Ramos (cell line): Measurements from ENCODE around the gene MCAM.

Source experiments
- in situ Hi-C: fragments of 300-500 bp; cut with MboI; formaldehyde crosslinking; loops from one replicate; pipeline ENCODE4 v1.14.3; 2022; ENCODE audit warnings: low sequenced_read_pairs; ENCODE audit not compliant: unreplicated experiment

Gene MCAM

DNA sequence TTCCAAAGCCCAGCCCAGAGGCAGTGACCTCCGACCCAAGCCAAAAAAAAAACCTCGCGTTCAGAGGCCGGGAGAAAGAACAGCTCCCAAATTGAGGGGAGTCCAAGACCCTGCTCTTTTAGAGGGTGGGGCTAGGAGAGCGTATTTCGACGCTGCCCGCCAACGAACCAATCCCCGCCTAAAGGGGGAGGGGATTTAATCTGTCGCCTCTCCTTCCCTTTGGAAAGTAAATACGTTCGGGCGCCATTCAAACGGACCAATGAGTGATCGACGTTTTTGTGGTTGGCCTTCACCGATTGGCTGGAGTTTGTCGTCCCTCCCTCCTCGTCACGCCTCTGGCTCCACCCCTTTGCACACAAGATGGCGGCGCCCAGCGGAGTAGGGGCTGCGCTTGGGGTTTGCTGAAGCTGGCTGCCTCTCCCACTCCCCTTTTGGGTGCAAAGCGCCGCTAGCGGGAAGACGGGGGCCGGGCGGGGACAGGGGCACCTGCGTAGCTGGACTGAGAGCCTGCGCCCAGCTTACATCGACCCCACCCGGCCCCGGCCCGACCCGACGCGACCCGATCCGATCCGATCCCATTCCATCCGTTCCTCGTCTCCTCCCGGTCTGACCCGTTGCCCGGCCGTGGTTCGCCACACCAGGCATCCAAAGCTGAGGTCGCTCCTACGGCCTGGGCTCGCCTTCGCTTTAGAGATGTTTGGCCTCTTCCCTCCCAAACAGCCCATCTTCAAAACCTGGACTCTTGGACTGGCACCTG is 17.4 kb upstream of the MCAM start, which contains the start of gene RNF26:
Gene RNF26 (plus strand): TSS at position 354 of the 757 bp plus-strand sequence. CDS start 596 bp downstream, outside the sequence.
- in situ Hi-C loops = no loop called here

GRCh38 chr11:119332111-119332765 is 15.3 kb upstream of the MCAM start:
- in situ Hi-C loops = no loop called here

GRCh38 chr11:119330237-119330636 is 13.3 kb upstream of the MCAM start:
- in situ Hi-C loops = no loop called here

DNA sequence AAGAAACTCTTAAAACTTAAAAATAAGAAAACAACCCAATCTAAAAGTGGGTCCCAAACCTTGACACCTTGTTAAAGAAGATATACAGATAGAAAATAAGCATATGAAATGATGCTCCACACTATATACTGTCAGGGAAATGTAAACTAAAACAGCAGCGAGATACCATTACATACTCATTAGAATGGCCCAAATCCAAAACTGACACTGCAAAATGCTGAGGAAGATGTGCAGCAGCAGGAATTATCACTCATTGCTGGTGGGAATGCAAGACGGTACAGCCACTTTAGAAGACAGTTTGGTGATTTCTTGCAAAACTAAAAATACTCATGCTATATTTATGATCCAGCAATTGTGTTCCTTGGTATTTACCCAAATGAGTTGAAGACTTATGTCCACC is 12.4 kb upstream of the MCAM start:
- in situ Hi-C loops = no loop called here

GRCh38 chr11:119324189-119324588 is 7.3 kb upstream of the MCAM start:
- in situ Hi-C loops = no loop called here

DNA sequence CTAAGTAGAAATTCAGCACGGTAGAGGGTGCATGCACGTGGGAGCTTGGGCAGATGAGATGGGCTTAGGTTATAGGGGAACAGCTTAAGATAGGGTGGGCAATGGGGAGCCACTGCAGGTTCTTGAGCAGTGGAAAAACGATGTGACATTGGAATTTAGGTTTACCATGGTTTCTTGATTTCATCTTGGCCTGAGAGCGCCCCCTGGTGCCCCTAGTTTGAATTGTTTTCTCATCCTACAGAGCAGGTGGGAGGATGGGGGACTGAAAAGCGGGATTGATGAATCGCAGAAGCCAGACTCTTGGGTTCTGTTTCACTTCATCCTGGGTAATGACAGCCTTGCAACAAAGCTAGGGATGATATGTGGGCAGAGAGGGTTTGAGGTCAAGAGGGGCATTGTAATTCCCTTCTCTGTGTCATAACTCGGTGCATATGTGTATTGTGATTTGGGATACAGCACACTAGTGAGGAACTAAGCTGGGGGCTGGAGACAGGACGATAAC is 6.7 kb upstream of the MCAM start:
- in situ Hi-C loops = no loop called here

- in situ Hi-C loops = no loop called here
Observed at GRCh38 chr11:119322921-119323531, 6.1 kb upstream of the MCAM start.

DNA sequence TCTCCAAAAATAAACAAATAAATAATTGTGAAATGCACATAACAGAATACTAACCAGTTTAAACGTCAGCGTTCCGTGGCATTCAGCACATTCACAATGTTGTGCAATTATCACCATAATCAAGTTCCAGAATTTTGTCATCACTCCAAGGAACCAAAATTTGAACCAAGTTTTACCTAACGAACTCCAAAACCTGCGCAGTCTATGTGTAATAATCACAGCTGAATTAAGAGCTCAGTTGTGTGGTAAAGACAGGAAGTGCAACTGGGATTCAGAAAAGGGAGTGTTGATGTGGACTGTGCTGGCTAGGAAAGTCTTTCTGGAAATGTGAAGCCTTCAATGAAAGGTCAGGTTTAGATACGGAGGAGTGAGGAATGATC is 5.4 kb upstream of the MCAM start:
- in situ Hi-C loops = no loop called here

DNA sequence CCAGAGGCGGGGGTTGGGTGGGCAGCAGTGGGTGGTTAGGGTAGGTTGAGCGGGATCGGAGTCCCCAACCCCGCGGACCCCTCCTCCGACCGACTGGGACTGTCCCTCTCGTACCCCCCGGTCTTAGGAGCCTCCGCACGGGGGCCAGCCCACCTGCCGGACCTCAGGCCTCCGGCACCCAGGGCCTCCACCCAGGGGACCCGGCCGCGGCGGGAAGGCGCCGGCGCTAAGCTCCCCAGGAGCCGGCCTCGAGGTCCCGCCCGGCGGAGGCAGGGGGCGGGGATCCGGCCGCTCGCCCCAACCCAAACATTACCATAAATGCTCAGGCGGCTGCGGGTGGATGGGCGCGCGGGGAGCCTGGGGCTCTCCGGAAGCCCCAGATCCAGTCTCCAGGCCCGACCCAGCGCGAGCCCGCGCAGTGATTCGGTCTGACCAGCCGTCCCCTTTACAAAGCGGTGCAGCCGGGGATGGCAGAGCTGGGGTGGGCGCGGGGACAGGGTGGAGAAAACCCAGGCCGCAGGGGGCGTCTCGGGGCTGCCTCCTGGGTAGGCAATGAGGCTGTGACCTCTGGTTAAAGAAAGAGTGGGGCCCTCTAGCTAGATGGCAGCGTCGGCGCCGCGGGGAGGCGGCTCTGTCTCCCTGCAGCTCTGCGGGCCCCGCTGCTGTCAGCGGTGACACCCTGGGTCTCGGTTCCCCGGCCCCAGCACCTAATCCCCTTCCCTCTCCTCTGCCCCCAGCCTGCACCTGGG is 4.0 kb upstream of the MCAM start:
- in situ Hi-C loops = no loop called here

DNA sequence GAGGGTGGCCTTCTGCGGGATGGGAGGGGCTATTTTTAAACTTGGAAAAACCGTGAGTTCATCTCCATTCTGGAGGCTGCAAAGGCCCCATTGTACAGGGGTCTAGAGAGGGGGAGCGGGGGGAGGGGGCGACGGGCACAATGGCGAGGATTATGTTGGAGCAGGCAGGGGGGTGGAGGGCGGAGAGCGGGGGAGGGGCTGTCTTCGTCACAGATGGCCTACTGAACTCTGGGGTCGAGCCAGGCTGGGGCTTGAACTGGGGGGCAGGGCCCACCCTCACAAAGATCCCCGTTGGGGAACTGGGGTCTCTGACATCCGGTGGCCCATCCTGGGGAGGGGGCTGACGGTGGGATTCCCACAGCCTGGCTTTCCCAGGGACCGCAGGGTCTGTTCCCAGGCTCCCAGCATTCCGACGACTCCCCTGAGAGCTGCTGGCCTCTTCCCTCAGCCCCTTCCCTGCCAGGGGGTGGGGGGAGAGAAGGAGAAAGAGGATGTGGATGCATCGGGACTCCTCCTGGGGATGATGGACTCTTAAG is 3.4 kb upstream of the MCAM start:
- in situ Hi-C loops = no loop called here

- in situ Hi-C loops = no loop called here
Observed at GRCh38 chr11:119319700-119320239, 2.8 kb upstream of the MCAM start.

DNA sequence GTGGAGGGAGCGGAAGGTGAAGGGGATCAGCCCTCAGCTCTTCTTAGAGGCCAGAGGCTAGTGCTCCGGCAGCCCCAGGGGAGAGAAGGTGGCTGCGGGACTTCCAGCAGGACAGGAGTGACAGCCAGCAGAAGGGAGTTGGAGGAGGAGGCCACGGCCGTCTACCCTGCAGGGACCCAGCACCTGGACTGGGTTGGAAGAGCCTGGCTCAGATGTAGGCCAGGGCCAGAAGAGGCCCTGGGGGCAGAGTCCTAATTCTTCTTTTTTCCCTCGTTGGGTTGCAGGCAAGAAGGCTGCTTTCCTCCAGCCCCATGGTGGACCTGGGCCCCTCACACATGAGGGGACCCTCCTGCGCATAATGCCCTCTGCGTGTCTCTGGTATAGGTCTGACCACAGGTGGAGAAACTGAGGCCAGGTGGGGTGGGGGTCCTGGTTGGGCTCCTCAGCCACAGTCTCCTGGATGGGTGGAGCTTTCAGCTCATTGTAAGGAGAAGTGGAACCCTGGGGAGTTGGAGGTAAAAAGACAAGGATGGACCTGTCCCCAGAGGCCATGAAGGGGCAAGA is 2.3 kb upstream of the MCAM start:
- in situ Hi-C loops = no loop called here

GRCh38 chr11:119318240-119319135 is 1.6 kb upstream of the MCAM start:
- in situ Hi-C loops = no loop called here

- in situ Hi-C loops = no loop called here
Observed at GRCh38 chr11:119317592-119318239, 786 bp upstream of the MCAM start.

DNA sequence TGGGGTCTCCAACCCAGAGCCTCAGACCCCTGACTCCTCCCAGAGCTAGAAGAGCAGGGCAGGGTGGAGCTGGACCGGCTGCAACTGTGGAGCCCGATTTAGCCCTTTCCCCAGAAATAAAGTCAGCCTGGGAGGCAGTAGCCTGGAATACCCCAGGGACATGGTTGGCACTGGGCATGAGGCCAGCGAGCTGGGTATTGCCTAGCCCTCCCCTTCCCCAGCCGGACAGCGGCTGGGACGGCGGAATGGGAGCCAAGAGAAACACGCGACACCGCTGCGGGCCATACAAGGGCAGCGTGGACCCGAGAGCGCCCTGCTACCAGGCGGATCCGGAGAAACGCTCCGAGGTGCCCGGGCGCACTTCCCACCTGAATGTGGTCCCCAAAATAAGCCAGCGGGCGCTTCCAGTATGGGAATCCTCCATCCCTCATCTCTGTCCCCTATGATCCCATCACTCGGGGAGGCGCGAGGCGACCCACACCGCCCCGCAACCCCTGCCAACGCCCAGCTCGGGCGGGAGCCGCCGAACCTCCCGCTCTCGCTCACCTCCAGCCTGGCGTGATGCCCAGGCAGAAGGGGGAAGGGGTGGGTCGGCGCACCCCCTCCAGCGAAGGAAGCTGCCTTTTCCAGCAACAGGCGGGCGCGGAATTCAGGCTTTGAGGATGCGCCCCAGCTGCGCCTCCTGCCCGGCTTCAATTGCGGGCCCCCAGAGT is 758 bp downstream of the MCAM start:
- in situ Hi-C loops = no loop called here

- in situ Hi-C loops = no loop called here
Observed at GRCh38 chr11:119315131-119316015, 1.6 kb downstream of the MCAM start.

- in situ Hi-C loops = no loop called here
Observed at GRCh38 chr11:119314726-119315125, 2.2 kb downstream of the MCAM start.
